ENCODE data around the gene CREBL2. TPM values are rescaled to one million over a fixed set of nuclear protein-coding genes. Genes with fewer than 3 reads are reported as not detected.

The CREBL2 gene
- total RNA-seq, 1 experiment from 2014 or later = 16.4 TPM

GRCh38 chr12:12654691-12655460 is 43.2 kb downstream of the CREBL2 start:
- Histone ChIP-seq H3K36me3 (no peaks in the 10 kb centered on the region), H3K9me3 (replicated peaks) (no peaks in the 10 kb centered on the region), H3K27me3 (replicated peaks) (no peaks in the 10 kb centered on the region), H3K4me3 (no peak overlapping the region), H3K4me1 (replicated peaks) (peaks cover 6% of the 10 kb centered on the region; the same call in 1 of the 2 replicates), H3K27ac (no peak overlapping the region)
- DNase-seq (ENCODE audit: low read depth in 1 of 2, low spot score in 2 of 2) = no peak

GRCh38 chr12:12660201-12660600 is 48.5 kb downstream of the CREBL2 start:
- Histone ChIP-seq H3K9me3 (replicated peaks) (no peaks in the 10 kb centered on the region), H3K27ac (no peak overlapping the region), H3K36me3 (no peaks in the 10 kb centered on the region), H3K4me3 (no peak overlapping the region), H3K27me3 (replicated peaks) (no peaks in the 10 kb centered on the region), H3K4me1 (replicated peaks) (peaks cover 18% of the 10 kb centered on the region; the same call in 1 of the 2 replicates)
- DNase-seq (ENCODE audit: low read depth in 1 of 2, low spot score in 2 of 2) = no peak

- Histone ChIP-seq H3K4me3 (no peak overlapping the region), H3K36me3 (no peaks in the 10 kb centered on the region), H3K9me3 (replicated peaks) (no peaks in the 10 kb centered on the region), H3K27me3 (replicated peaks) (no peaks in the 10 kb centered on the region), H3K27ac (no peak overlapping the region), H3K4me1 (replicated peaks) (peaks cover 12% of the 10 kb centered on the region; the same call in 1 of the 2 replicates)
- DNase-seq (ENCODE audit: low read depth in 1 of 2, low spot score in 2 of 2) = peak in 1 of 2 experiments; percentile 35
Observed at GRCh38 chr12:12661086-12661856, 49.6 kb downstream of the CREBL2 start.

GRCh38 chr12:12663644-12664294 is 52.1 kb downstream of the CREBL2 start:
- DNase-seq (ENCODE audit: low read depth in 1 of 2, low spot score in 2 of 2) = no peak
- H3K27me3 ChIP-seq (replicated peaks) = no peaks in the 10 kb centered on the region
- no peaks in the 10 kb centered on the region for H3K36me3 ChIP-seq
- no peak overlapping the region for H3K4me3 ChIP-seq
- no peak overlapping the region for H3K27ac ChIP-seq
- H3K9me3 ChIP-seq (replicated peaks) = no peaks in the 10 kb centered on the region
- H3K4me1 ChIP-seq (replicated peaks) = peaks cover 12% of the 10 kb centered on the region; the same call in 1 of the 2 replicates

- Histone ChIP-seq H3K9me3 (replicated peaks) (no peaks in the 10 kb centered on the region), H3K36me3 (no peaks in the 10 kb centered on the region), H3K4me3 (no peak overlapping the region), H3K27me3 (replicated peaks) (no peaks in the 10 kb centered on the region), H3K4me1 (replicated peaks) (peaks cover 12% of the 10 kb centered on the region; the same call in 1 of the 2 replicates), H3K27ac (no peak overlapping the region)
- DNase-seq (ENCODE audit: low read depth in 1 of 2, low spot score in 2 of 2) = no peak
Observed at GRCh38 chr12:12665194-12665593, 53.5 kb downstream of the CREBL2 start.

GRCh38 chr12:12668005-12668404 is 56.3 kb downstream of the CREBL2 start:
- Histone ChIP-seq H3K9me3 (replicated peaks) (no peaks in the 10 kb centered on the region), H3K36me3 (no peaks in the 10 kb centered on the region), H3K27ac (no peak overlapping the region), H3K4me1 (replicated peaks) (peaks cover 19% of the 10 kb centered on the region), H3K27me3 (replicated peaks) (no peaks in the 10 kb centered on the region), H3K4me3 (no peak overlapping the region)
- no peak for DNase-seq (ENCODE audit: low read depth in 1 of 2, low spot score in 2 of 2)

GRCh38 chr12:12669020-12669419 is 57.3 kb downstream of the CREBL2 start:
- H3K4me1 ChIP-seq (replicated peaks) = peaks cover 25% of the 10 kb centered on the region
- no peak for DNase-seq (ENCODE audit: low read depth in 1 of 2, low spot score in 2 of 2)
- H3K4me3 ChIP-seq = no peak overlapping the region
- H3K27me3 ChIP-seq (replicated peaks) = no peaks in the 10 kb centered on the region
- H3K9me3 ChIP-seq (replicated peaks) = no peaks in the 10 kb centered on the region
- no peak overlapping the region for H3K27ac ChIP-seq
- no peaks in the 10 kb centered on the region for H3K36me3 ChIP-seq

- H3K27ac ChIP-seq = peak overlapping the region; percentile 31
Observed at GRCh38 chr12:12671850-12672660, 60.4 kb downstream of the CREBL2 start.

GRCh38 chr12:12673296-12673695 is 61.6 kb downstream of the CREBL2 start:
- Histone ChIP-seq H3K4me3 (no peak overlapping the region), H3K4me1 (replicated peaks) (peaks cover 25% of the 10 kb centered on the region), H3K27ac (no peak overlapping the region), H3K27me3 (replicated peaks) (no peaks in the 10 kb centered on the region), H3K36me3 (no peaks in the 10 kb centered on the region), H3K9me3 (replicated peaks) (no peaks in the 10 kb centered on the region)
- peak in 1 of 2 experiments; percentile 15 for DNase-seq (ENCODE audit: low read depth in 1 of 2, low spot score in 2 of 2)

More at GRCh38 chr12:12671850-12672660, 60.4 kb downstream of the CREBL2 start:
- H3K36me3 ChIP-seq = no peaks in the 10 kb centered on the region
- peaks cover 25% of the 10 kb centered on the region for H3K4me1 ChIP-seq (replicated peaks)
- no peaks in the 10 kb centered on the region for H3K9me3 ChIP-seq (replicated peaks)
- peak; percentile 78 to 83 for DNase-seq (ENCODE audit: low read depth in 1 of 2, low spot score in 2 of 2)
- no peaks in the 10 kb centered on the region for H3K27me3 ChIP-seq (replicated peaks)
- no peak overlapping the region for H3K4me3 ChIP-seq

GRCh38 chr12:12676605-12677004 is 64.9 kb downstream of the CREBL2 start:
- no peak overlapping the region for H3K27ac ChIP-seq
- no peaks in the 10 kb centered on the region for H3K27me3 ChIP-seq (replicated peaks)
- no peak overlapping the region for H3K4me3 ChIP-seq
- peaks cover 20% of the 10 kb centered on the region for H3K4me1 ChIP-seq (replicated peaks)
- no peak for DNase-seq (ENCODE audit: low read depth in 1 of 2, low spot score in 2 of 2)
- H3K9me3 ChIP-seq (replicated peaks) = no peaks in the 10 kb centered on the region
- no peaks in the 10 kb centered on the region for H3K36me3 ChIP-seq

GRCh38 chr12:12681061-12681765 is 69.5 kb downstream of the CREBL2 start:
- H3K27ac ChIP-seq = no peak overlapping the region
- no peaks in the 10 kb centered on the region for H3K36me3 ChIP-seq
- no peaks in the 10 kb centered on the region for H3K4me1 ChIP-seq (replicated peaks)
- H3K9me3 ChIP-seq (replicated peaks) = no peaks in the 10 kb centered on the region
- H3K27me3 ChIP-seq (replicated peaks) = no peaks in the 10 kb centered on the region
- DNase-seq (ENCODE audit: low read depth in 1 of 2, low spot score in 2 of 2) = no peak
- no peak overlapping the region for H3K4me3 ChIP-seq

- no peak for DNase-seq (ENCODE audit: low read depth in 1 of 2, low spot score in 2 of 2)
- Histone ChIP-seq H3K27ac (no peak overlapping the region), H3K36me3 (no peaks in the 10 kb centered on the region), H3K4me1 (replicated peaks) (no peaks in the 10 kb centered on the region), H3K4me3 (no peak overlapping the region), H3K27me3 (replicated peaks) (no peaks in the 10 kb centered on the region), H3K9me3 (replicated peaks) (no peaks in the 10 kb centered on the region)
Observed at GRCh38 chr12:12682284-12682683, 70.6 kb downstream of the CREBL2 start.
